ENCODE data around the gene AHNAK.

DNA sequence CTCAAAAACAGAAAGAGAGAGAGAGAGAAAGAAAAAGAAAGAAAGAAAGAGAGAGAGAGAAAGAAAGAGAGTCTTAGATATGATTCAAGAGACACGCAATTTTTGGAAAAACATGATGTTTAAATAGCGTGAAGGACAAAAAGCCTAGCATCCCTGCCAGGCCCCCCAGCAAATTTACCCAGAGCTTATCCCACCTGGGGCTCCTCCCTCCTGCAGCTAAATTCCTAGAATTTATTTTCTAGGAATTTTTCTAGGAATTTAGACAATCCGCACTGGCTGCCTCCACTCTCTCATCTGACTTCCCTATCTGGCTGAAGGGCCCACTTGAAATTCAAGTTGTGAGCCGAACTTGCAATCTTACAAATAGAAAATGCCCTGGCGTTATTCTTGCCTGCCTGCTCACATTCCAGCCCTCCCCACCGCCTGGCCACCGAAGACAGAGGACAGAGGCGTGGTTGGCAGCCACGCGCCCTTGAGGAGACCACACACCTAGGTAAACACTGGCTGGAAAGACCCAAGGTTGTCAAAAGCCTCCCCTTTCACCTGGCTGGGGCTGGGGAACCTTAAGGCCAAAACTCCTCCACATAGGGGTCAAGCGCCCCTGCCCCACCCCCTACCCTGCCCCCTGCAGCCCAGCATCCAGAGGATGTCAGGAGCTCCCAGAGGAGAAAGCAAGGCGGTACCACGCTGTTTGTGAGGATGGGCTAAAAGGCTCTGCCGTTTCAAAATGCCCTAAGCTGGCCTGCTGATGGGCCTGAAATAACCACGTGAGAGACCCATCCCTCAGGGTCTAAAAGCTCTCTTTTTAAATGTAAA lies 42.2 kb downstream of the AHNAK start:
- TF ChIP-seq TAF1 (IDR thresholded peaks at IDR 0.05; ENCODE audit: low read depth): no peak
- TF ChIP-seq CREB1 (IDR thresholded peaks at IDR 0.05; ENCODE audit: low read depth): no peak
- TF ChIP-seq, protein P1, sequence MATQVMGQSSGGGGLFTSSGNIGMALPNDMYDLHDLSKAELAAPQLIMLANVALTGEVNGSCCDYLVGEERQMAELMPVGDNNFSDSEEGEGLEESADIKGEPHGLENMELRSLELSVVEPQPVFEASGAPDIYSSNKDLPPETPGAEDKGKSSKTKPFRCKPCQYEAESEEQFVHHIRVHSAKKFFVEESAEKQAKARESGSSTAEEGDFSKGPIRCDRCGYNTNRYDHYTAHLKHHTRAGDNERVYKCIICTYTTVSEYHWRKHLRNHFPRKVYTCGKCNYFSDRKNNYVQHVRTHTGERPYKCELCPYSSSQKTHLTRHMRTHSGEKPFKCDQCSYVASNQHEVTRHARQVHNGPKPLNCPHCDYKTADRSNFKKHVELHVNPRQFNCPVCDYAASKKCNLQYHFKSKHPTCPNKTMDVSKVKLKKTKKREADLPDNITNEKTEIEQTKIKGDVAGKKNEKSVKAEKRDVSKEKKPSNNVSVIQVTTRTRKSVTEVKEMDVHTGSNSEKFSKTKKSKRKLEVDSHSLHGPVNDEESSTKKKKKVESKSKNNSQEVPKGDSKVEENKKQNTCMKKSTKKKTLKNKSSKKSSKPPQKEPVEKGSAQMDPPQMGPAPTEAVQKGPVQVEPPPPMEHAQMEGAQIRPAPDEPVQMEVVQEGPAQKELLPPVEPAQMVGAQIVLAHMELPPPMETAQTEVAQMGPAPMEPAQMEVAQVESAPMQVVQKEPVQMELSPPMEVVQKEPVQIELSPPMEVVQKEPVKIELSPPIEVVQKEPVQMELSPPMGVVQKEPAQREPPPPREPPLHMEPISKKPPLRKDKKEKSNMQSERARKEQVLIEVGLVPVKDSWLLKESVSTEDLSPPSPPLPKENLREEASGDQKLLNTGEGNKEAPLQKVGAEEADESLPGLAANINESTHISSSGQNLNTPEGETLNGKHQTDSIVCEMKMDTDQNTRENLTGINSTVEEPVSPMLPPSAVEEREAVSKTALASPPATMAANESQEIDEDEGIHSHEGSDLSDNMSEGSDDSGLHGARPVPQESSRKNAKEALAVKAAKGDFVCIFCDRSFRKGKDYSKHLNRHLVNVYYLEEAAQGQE (IDR thresholded peaks at IDR 0.05; ENCODE audit: low read depth): no peak
- TF ChIP-seq TCF12 (IDR thresholded peaks at IDR 0.05; ENCODE audit: low read depth): no peak
- TF ChIP-seq CEBPB (IDR thresholded peaks at IDR 0.05): no peak
- no peak for TF ChIP-seq YY1 (IDR thresholded peaks at IDR 0.05; ENCODE audit: low read depth)
- TF ChIP-seq EP300 (IDR thresholded peaks at IDR 0.05; ENCODE audit: borderline replicate concordance): no peak

All from Ishikawa (cell line).